Posterior cingulate gyrus (tissue), 11 donors: ENCODE measurements around the gene MEGF11.
A peak's percentile ranks its signal among the peaks of the same experiment; 100 is the strongest.
"Not testable (repeated sequence)": the region's sequence is repeated elsewhere in the genome, so short reads cannot be mapped to it uniquely, and the experiment has no call there.

Source experiments
- DNase-seq, 10 donors: peaks; one replicate each; pipeline versions ENCODE4 v3.0.0 to v3.0.0-alpha.2; 2020 to 2021; ENCODE audit warnings: mixed read lengths in 3 of 10
- intact Hi-C: fragments of 100-400 bp; cut with DNase I; formaldehyde crosslinking; loops from one replicate; pipeline ENCODE4 v1.15.1; 2023

The MEGF11 gene

DNA sequence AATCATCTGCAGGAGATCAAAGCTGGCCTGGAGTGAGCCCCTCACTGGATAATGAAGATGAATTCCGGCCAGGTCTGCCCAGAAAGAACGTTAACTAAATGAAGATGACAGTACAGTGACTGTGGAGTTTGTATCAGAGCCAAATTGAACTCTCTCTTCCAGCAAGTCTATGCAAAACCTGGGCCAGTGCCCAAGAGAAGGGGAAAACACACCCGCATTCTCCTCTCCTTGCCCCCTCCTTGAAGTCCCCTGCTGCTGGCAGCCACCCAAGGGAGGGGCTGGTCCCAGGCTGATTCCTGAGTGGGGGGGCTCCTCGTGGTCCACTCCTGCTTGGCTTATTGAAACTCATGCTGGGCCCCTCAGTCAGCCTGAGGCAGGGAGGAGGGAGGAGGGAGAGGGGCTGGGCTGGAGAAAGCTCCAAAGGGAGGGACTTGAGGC lies 228.5 kb downstream of the MEGF11 start:
- DNase-seq, result peak in 3 of 10 donors; percentile 34 to 82 (median 62)
- intact Hi-C loops, result no loop called here

- intact Hi-C loops, result no loop called here
- peak in 2 of 10 donors; percentile 36 to 74 for DNase-seq
Measured at GRCh38 chr15:66024116-66024515, 229.4 kb downstream of the MEGF11 start.

GRCh38 chr15:66023311-66023972 lies 230.1 kb downstream of the MEGF11 start:
- peak; percentile 29 to 94 (median 62) for DNase-seq
- intact Hi-C loops, result no loop called here

DNA sequence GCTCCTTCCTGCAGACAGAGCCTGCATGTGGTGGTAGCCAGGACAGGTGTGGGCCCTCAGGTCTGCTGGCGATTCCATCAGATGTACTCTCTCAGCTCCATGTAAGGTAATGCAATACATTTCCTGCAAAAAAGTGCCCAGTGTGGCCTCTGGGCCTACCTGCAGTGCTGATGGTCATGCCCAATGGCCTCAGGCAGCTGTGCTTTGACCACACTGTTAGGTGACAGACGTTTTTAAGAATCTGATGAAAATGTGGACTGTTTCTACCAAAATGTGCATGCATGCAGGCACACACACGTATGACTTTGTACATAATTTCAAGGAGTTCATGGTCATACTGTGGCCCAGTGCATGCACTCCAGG lies 231.4 kb downstream of the MEGF11 start:
- intact Hi-C loops, result no loop called here
- peak in 1 of 10 donors; percentile 27 for DNase-seq

DNA sequence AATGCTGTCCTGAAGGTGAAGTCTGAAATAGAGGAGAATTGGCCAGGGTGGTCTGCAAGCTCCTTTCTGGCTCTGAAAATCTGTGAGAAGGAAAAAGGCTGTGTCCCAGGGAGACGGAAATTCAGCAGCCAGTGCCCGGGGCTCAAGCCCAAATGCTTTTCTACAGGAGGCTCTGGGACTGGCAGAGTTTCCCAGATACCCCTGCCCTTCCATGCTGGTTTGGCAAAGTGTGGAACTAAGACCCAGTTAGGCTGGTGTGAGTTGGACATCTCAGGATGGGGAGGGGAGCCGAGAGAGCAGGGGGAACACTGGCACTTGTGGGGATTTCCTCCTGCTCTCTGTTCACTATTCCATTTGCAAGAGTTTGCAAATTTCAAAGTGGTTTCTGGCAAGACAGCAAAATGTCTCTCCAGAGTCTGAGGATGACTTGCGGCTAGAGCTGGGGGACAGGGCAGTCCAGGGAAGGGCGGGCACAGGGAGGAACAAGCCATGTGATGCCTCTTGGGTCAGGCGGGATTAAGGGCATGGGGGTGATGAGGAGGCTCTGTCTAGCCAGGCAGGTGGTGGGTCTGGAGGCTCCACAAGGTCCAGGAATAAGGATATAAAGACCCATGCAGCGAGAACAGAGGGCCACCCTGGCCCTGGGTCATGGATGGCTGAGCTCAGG lies 231.9 kb downstream of the MEGF11 start:
- peak in 2 of 10 donors; percentile 67 to 72 for DNase-seq
- intact Hi-C loops, result no loop called here

GRCh38 chr15:66019826-66020398 lies 233.6 kb downstream of the MEGF11 start:
- intact Hi-C loops, result no loop called here
- DNase-seq, result no peak

GRCh38 chr15:66019368-66019767 lies 234.2 kb downstream of the MEGF11 start:
- peak in 2 of 10 donors; percentile 39 to 76 for DNase-seq
- intact Hi-C loops, result no loop called here

GRCh38 chr15:66018488-66018797 lies 235.1 kb downstream of the MEGF11 start:
- intact Hi-C loops, result no loop called here
- DNase-seq, result peak in 1 of 10 donors; percentile 52

DNA sequence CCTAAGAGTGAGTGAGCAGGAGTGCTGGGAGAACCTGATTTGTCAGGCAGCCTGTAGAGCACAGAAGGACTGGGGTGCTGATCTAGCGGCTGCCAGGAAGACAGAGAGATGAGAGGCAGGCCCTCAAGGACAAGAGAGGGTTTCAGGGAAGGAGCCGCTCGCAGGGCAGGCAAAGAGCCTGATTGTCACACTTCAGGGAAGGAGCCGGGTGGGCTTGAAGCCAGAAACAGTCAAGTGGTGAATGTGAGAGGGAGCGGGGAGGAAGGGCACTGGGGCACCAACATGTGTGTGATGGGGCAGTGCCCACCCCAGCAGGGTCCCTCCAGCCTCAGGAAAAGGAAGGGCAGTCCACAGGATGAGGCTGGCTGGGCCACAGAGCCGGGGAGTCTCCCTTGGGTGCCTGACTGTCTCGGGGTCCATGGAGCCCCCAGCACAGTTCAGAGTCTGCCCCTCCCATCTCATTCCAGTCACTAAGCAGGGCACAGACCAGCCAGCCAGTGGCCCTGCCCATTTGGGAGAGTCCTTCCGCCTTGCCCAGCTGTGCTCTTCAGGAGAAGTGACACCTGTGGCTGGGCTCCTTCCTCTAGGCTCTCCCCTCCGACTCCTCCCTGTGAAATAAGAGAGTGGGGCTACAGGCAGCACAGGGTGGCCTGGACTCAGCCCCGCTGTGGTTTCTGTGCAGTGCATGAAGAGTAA lies 235.6 kb downstream of the MEGF11 start:
- peak in 3 of 10 donors; percentile 38 to 69 (median 52) for DNase-seq
- intact Hi-C loops, result no loop called here

GRCh38 chr15:66017000-66017399 lies 236.6 kb downstream of the MEGF11 start:
- DNase-seq, result peak in 2 of 10 donors; percentile 14 to 59
- intact Hi-C loops, result no loop called here

DNA sequence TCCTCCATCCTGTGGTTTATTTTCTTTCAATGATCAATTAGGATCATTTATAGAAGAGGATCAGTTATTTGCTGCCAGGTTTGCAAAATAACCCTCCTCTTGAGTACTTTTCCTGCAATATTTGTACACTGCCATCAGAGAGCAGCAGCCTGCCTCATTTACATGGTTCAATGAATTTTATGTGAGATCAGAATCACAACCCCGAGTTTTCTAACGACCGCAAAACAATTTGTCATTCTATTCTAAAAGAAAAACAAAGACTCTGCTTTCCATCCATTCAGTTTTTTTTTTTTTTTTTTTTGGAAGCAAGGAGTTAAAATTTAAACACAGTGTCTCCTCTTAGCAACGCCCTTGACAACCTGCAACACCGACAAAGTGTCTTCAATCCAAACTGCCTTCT lies 237.4 kb downstream of the MEGF11 start:
- DNase-seq, result no peak
- intact Hi-C loops, result no loop called here

- intact Hi-C loops, result no loop called here
- peak in 1 of 10 donors; percentile 16 for DNase-seq
Measured at GRCh38 chr15:66014635-66015182, 238.8 kb downstream of the MEGF11 start.

DNA sequence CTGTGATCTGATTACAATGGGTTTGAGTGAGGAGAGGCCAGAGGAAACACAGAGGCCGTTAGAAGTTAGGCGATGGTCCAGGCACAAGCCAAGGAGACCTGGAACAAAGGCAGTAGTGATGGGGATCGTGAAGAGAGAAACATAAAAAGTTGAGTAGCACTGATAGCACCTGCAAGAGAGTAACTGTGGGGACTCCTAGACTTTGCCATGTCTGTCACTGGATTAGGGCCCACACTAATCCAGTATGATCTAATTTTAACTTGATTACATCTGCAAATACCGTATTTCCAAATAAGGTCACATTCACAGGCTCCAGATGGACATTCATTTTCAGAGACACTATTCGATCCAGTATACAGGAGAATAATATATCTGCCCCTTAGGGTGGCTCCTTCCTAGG lies 239.5 kb downstream of the MEGF11 start:
- DNase-seq, result no peak
- intact Hi-C loops, result no loop called here

GRCh38 chr15:66008940-66009562 lies 244.5 kb downstream of the MEGF11 start:
- DNase-seq, result peak in 1 of 10 donors; percentile 16
- intact Hi-C loops, result no loop called here

DNA sequence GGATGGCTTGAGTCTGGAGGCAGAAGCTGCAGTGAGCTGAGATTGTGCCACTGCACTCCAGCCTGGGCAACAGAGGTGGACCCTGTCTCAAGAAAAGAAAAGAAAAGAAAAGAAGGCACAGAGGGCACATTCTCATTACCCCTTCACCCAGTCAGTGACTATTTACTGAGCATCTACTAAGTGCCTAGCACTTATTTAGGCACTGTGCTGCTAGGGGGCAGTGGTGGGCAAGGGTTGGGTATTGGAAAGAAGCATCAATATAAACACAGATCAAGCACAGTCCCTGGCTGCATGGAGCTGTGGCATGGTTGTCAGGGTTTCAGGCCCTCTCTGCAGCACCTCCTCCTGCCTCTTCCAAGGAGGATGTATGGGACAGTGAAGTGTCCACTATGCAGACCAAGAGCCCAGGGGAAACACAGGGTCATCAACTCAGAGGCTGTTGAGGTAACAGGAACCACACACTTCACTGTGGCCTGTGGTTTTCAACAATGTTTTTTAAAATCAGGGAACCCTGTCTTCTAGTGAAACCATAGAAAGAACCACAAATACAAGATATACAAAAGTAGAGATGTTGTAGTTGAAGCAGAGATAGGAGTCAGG lies 245.8 kb downstream of the MEGF11 start:
- intact Hi-C loops, result no loop called here
- no peak for DNase-seq

GRCh38 chr15:66006986-66007385 lies 246.6 kb downstream of the MEGF11 start:
- intact Hi-C loops, result no loop called here
- DNase-seq, result peak in 1 of 10 donors; percentile 33

DNA sequence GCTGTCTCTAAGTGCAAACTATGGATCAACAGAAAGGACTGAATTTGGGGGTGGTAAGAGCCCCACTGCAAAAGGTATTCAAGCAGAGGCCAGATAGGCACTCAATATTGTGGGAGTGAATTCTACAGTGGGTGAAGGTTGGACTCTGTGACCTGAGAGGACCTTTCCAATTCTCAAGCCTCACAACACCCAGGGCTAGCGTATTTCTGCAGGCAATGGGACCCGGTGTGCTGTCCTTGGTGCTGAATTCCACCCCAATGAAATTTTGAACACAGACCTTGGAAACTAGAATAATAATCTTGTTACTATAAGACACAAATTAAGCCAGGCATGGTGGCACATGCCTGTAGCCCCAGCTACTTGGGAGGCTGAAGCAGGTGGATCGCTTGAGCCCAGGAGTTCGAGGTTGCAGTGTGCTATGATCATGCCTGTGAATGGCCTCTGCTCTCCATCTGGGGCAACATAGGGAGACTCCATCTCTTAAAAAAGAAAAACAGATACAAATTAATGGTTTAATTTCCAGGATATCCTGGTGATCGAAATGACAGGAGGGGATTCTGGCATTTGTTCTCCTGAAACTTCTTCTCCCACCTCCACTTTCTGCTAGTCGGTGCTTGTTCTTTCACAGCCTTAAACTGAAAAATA lies 248.8 kb downstream of the MEGF11 start:
- intact Hi-C loops, result no loop called here
- no peak for DNase-seq

- intact Hi-C loops, result not testable (repeated sequence)
Measured at GRCh38 chr15:66003129-66003528, 250.4 kb downstream of the MEGF11 start.

DNA sequence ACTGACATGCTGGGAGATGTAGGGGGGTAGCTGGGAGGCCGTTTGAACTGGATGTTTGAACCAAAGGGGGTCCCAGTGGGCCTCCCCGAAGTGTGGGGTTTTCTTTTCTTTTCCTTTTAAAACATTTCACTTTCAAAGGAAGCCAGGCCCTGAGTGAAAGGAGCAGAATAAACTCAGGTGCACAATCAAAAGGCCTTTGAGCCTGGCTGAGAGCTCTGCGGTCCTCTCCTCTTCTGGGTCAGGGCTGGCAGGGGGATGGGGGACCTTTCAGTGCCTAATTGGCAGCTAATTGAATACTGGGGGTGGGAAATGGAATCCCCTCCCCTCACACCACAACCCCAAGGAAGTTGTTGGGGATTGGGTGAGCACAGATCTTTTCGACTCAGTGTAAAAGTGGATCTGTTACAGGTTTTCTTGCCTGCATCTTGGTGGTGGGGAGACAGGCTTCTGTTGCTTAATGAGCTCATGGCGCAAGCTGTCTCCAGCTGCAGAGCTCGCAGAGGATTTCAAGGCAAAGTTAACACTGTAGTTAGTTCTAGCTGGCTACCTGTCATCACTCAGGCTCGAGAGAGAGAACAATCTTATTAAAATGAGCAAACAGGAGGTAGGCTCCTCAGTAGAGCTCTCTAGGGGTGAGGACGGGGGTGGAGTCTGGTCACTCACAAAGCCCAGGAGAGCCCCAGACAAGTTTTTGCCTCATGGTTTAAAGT lies 251.7 kb downstream of the MEGF11 start:
- DNase-seq, result peak in 2 of 10 donors; percentile 3 to 32
- intact Hi-C loops, result no loop called here

More at GRCh38 chr15:66003129-66003528, 250.4 kb downstream of the MEGF11 start:
- DNase-seq, result peak in 1 of 10 donors; percentile 18
